D721Med (cell line): ENCODE measurements around the gene RNU2-63P.

Experiments
- DNase-seq: peaks from one replicate; pipeline ENCODE4 v3.0.0; 2011; ENCODE audit warnings: low spot score; ENCODE audit not compliant: insufficient read length
- FAIRE-seq: peaks from 2 replicates; lab custom pipeline; 2011; peaks lifted over from hg19 to GRCh38; lab: Jason Lieb, UNC
- CTCF ChIP-seq: IDR thresholded peaks from 2 replicates; pipeline ENCODE4 v1.5.1; 2012; ENCODE audit warnings: mild to moderate bottlenecking, control low read depth; ENCODE audit not compliant: insufficient read depth; ENCODE audit errors: missing control alignments

The RNU2-63P gene

GRCh38 chr2:88016086-88016959 lies at the start of gene RNU2-63P:
TSS of gene RNU2-63P (minus strand) at chr2:88016547.
- no peak for DNase-seq
- TF ChIP-seq CTCF, result no peak

GRCh38 chr2:88061295-88061694 lies 44.9 kb upstream of the RNU2-63P start:
- FAIRE-seq (no peak), DNase-seq (no peak)
- no peak for TF ChIP-seq CTCF

More at GRCh38 chr2:88016086-88016959, at the start of gene RNU2-63P:
- FAIRE-seq, result no peak

GRCh38 chr2:88060907-88061275 lies 44.5 kb upstream of the RNU2-63P start:
- no peak for FAIRE-seq

GRCh38 chr2:88059979-88060906 lies 43.9 kb upstream of the RNU2-63P start:
- FAIRE-seq (no peak), DNase-seq (peak; percentile 38)
- peak; percentile 83 for TF ChIP-seq CTCF

More at GRCh38 chr2:88060907-88061275, 44.5 kb upstream of the RNU2-63P start:
- no peak for DNase-seq
- no peak for TF ChIP-seq CTCF

GRCh38 chr2:88058191-88058590 lies 41.8 kb upstream of the RNU2-63P start:
- FAIRE-seq (no peak), DNase-seq (no peak)
- TF ChIP-seq CTCF, result no peak

- DNase-seq (no peak), FAIRE-seq (no peak)
- no peak for TF ChIP-seq CTCF
These were observed 41.1 kb upstream of the RNU2-63P start for GRCh38 chr2:88057437-88057844.
